HepG2 (cell line): ENCODE results near the gene HOXA1. TPM values are rescaled to one million over a fixed set of nuclear protein-coding genes. Genes with fewer than 3 reads are reported as not detected.

ENCODE experiments used
- FOXA3 ChIP-seq: IDR thresholded peaks from 2 replicates; pipeline ENCODE4 v1.6.1; 2016; ENCODE audit warnings: missing genetic modification reagents, missing compliant biosample characterization
- FOXP1 ChIP-seq, 2 experiments: fragments of 450-650 bp in 1 of 2; IDR thresholded peaks; 2 replicates each; pipeline ENCODE4 v1.6.1; 2017 to 2018; ENCODE audit warnings: antibody characterized with exemption in 1 of 2
- HHEX ChIP-seq: IDR thresholded peaks from 2 replicates; pipeline ENCODE4 v1.6.1; 2016; ENCODE audit warnings: control low read depth
- MBD4 ChIP-seq: IDR thresholded peaks from 2 replicates; pipeline ENCODE4 v1.6.1; 2012; ENCODE audit warnings: low read length, inconsistent platforms, borderline replicate concordance
- RAD51 ChIP-seq: fragments of 450-650 bp; IDR thresholded peaks from 2 replicates; pipeline ENCODE4 v1.6.1; 2016; ENCODE audit warnings: borderline replicate concordance
- RXRB ChIP-seq: IDR thresholded peaks from 2 replicates; pipeline ENCODE4 v1.6.1; 2016; ENCODE audit warnings: borderline replicate concordance, missing genetic modification reagents, missing compliant biosample characterization
- SKI ChIP-seq: fragments of 450-650 bp; IDR thresholded peaks from one replicate; pipeline ENCODE4 v1.6.1; 2018; ENCODE audit warnings: mild to moderate bottlenecking; ENCODE audit not compliant: partially characterized antibody
- SOX6 ChIP-seq, 2 experiments: fragments of 450-650 bp in 1 of 2; sonication (generic) in 1 of 2; formaldehyde crosslinking in 1 of 2; IDR thresholded peaks; 2 replicates each; pipeline versions ENCODE4 v1.4.0 to v1.6.1; 2017 to 2020; ENCODE audit warnings: antibody characterized with exemption in 1 of 2, mild to moderate bottlenecking in 1 of 2, missing genetic modification reagents in 1 of 2
- TCF7 ChIP-seq: sonication (generic); IDR thresholded peaks from 2 replicates; pipeline ENCODE4 v1.6.1; 2016; ENCODE audit warnings: antibody characterized with exemption, low read depth
- polyA plus RNA-seq, 8 experiments: library from polyadenylated mRNA; depleted of rRNA in 3 of 8; stranded (reverse) in 7 of 8; unstranded in 1 of 8; fragments of >200 nt; fragmentation: Illumina TruSeq in 4 of 8; extraction: Trizol in 4 of 8; gene quantifications; 2 replicates each; pipeline versions ENCODE4 v1.2.1 to v1.2.3, GENCODE V29; 2011 to 2016; ENCODE audit warnings: low read depth in 4 of 8, missing spikeins in 1 of 8, mixed read lengths in 1 of 8; ENCODE audit not compliant: insufficient read depth in 1 of 8
- total RNA-seq, 5 experiments: library from RNA; depleted of rRNA; stranded (reverse); fragments of >200 nt; fragmentation: Illumina TruSeq; extraction: Trizol; gene quantifications; 2 replicates each; pipeline ENCODE4 v1.2.3, GENCODE V29; 2016; ENCODE audit warnings: low read depth in 1 of 5
- TF ChIP-seq, protein P1 (sequence below): IDR thresholded peaks from 2 replicates; pipeline ENCODE4 v1.4.0; 2020; ENCODE audit warnings: mild to moderate bottlenecking, missing genetic modification reagents
- TF ChIP-seq, protein P2 (sequence below), 2 experiments: fragments of 450-650 bp in 1 of 2; sonication (generic) in 1 of 2; formaldehyde crosslinking; IDR thresholded peaks; 2 replicates each; pipeline versions ENCODE4 v1.5.0 to v1.8.0; 2020 to 2022; ENCODE audit warnings: mild to moderate bottlenecking in 1 of 2, missing genetic modification reagents in 1 of 2
- TF ChIP-seq, protein P3 (sequence below): sonication (generic); formaldehyde crosslinking; IDR thresholded peaks from 2 replicates; pipeline ENCODE4 v1.8.0; 2022; ENCODE audit warnings: missing genetic modification reagents, mild to moderate bottlenecking, moderate library complexity, borderline replicate concordance
- TF ChIP-seq, protein P4 (sequence below): IDR thresholded peaks from 2 replicates; pipeline ENCODE4 v1.6.1; 2016; ENCODE audit warnings: low read depth, missing genetic modification reagents, missing compliant biosample characterization

The HOXA1 gene
- total and polyA plus RNA-seq, 2 of the 13 experiments (the other 11 are each of a cell fraction or from before 2014, with no cell fraction given): 0.18 to 0.20 TPM

DNA sequence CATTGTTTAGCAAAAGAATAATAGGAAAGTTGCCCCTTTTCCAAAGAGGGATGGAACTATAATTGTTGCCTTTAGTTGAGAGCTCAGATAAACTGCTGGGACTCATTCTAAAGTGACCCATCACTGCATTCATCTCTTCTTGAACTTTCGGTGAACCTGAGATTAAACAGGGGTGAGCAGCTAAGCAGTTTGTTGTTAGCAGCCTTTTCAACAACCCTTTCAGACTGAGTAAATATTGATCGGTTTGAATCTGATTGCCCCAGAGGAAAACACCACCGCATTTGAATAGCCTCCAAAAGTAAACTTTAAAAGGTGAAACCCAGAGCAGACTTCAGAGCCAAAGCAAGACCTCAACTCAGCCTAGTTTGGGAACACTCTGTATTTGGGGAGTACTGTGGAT is 4.7 kb downstream of the HOXA1 start (continued):
- peak; percentile 64 for TF ChIP-seq FOXA3 (CRISPR knock-in tag)
- TF ChIP-seq, protein P1, sequence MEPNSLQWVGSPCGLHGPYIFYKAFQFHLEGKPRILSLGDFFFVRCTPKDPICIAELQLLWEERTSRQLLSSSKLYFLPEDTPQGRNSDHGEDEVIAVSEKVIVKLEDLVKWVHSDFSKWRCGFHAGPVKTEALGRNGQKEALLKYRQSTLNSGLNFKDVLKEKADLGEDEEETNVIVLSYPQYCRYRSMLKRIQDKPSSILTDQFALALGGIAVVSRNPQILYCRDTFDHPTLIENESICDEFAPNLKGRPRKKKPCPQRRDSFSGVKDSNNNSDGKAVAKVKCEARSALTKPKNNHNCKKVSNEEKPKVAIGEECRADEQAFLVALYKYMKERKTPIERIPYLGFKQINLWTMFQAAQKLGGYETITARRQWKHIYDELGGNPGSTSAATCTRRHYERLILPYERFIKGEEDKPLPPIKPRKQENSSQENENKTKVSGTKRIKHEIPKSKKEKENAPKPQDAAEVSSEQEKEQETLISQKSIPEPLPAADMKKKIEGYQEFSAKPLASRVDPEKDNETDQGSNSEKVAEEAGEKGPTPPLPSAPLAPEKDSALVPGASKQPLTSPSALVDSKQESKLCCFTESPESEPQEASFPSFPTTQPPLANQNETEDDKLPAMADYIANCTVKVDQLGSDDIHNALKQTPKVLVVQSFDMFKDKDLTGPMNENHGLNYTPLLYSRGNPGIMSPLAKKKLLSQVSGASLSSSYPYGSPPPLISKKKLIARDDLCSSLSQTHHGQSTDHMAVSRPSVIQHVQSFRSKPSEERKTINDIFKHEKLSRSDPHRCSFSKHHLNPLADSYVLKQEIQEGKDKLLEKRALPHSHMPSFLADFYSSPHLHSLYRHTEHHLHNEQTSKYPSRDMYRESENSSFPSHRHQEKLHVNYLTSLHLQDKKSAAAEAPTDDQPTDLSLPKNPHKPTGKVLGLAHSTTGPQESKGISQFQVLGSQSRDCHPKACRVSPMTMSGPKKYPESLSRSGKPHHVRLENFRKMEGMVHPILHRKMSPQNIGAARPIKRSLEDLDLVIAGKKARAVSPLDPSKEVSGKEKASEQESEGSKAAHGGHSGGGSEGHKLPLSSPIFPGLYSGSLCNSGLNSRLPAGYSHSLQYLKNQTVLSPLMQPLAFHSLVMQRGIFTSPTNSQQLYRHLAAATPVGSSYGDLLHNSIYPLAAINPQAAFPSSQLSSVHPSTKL: peak; percentile 42; the same call in 1 of the 2 replicates
- no peak for TF ChIP-seq RAD51
- TF ChIP-seq, protein P2, sequence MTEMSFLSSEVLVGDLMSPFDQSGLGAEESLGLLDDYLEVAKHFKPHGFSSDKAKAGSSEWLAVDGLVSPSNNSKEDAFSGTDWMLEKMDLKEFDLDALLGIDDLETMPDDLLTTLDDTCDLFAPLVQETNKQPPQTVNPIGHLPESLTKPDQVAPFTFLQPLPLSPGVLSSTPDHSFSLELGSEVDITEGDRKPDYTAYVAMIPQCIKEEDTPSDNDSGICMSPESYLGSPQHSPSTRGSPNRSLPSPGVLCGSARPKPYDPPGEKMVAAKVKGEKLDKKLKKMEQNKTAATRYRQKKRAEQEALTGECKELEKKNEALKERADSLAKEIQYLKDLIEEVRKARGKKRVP (CRISPR knock-in tag; IDR thresholded peaks at IDR 0.05): no peak
- TF ChIP-seq, protein P3, sequence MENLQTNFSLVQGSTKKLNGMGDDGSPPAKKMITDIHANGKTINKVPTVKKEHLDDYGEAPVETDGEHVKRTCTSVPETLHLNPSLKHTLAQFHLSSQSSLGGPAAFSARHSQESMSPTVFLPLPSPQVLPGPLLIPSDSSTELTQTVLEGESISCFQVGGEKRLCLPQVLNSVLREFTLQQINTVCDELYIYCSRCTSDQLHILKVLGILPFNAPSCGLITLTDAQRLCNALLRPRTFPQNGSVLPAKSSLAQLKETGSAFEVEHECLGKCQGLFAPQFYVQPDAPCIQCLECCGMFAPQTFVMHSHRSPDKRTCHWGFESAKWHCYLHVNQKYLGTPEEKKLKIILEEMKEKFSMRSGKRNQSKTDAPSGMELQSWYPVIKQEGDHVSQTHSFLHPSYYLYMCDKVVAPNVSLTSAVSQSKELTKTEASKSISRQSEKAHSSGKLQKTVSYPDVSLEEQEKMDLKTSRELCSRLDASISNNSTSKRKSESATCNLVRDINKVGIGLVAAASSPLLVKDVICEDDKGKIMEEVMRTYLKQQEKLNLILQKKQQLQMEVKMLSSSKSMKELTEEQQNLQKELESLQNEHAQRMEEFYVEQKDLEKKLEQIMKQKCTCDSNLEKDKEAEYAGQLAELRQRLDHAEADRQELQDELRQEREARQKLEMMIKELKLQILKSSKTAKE (CRISPR knock-in tag): peak; percentile 45; the same call in 1 of the 2 replicates
- TF ChIP-seq HHEX (CRISPR knock-in tag): peak; percentile 93
- TF ChIP-seq, protein P4, sequence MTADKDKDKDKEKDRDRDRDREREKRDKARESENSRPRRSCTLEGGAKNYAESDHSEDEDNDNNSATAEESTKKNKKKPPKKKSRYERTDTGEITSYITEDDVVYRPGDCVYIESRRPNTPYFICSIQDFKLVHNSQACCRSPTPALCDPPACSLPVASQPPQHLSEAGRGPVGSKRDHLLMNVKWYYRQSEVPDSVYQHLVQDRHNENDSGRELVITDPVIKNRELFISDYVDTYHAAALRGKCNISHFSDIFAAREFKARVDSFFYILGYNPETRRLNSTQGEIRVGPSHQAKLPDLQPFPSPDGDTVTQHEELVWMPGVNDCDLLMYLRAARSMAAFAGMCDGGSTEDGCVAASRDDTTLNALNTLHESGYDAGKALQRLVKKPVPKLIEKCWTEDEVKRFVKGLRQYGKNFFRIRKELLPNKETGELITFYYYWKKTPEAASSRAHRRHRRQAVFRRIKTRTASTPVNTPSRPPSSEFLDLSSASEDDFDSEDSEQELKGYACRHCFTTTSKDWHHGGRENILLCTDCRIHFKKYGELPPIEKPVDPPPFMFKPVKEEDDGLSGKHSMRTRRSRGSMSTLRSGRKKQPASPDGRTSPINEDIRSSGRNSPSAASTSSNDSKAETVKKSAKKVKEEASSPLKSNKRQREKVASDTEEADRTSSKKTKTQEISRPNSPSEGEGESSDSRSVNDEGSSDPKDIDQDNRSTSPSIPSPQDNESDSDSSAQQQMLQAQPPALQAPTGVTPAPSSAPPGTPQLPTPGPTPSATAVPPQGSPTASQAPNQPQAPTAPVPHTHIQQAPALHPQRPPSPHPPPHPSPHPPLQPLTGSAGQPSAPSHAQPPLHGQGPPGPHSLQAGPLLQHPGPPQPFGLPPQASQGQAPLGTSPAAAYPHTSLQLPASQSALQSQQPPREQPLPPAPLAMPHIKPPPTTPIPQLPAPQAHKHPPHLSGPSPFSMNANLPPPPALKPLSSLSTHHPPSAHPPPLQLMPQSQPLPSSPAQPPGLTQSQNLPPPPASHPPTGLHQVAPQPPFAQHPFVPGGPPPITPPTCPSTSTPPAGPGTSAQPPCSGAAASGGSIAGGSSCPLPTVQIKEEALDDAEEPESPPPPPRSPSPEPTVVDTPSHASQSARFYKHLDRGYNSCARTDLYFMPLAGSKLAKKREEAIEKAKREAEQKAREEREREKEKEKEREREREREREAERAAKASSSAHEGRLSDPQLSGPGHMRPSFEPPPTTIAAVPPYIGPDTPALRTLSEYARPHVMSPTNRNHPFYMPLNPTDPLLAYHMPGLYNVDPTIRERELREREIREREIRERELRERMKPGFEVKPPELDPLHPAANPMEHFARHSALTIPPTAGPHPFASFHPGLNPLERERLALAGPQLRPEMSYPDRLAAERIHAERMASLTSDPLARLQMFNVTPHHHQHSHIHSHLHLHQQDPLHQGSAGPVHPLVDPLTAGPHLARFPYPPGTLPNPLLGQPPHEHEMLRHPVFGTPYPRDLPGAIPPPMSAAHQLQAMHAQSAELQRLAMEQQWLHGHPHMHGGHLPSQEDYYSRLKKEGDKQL (CRISPR knock-in tag): peak; percentile 59; the same call in 1 of the 2 replicates
- peak; percentile 50; the same call in 1 of the 2 replicates for TF ChIP-seq MBD4
- TF ChIP-seq RXRB (CRISPR knock-in tag): peak; percentile 70
- no peak for TF ChIP-seq SOX6 (IDR thresholded peaks at IDR 0.05)
- TF ChIP-seq SOX6 (CRISPR knock-in tag; IDR thresholded peaks at IDR 0.05): peak; percentile 20; the same call in 1 of the 2 replicates
- TF ChIP-seq FOXP1 (IDR thresholded peaks at IDR 0.05): no peak
- TF ChIP-seq FOXP1 (CRISPR knock-in tag; IDR thresholded peaks at IDR 0.05): peak; percentile 73
- peak; percentile 54 for TF ChIP-seq SKI
- TF ChIP-seq TCF7: 0 out of 2 replicates have a peak, but pooled peaks have one; percentile 30
